Measurements from ENCODE around the gene POC1A.

The POC1A gene

GRCh38 chr3:52092271-52092660 is 62.0 kb downstream of the POC1A start:
- H3K27ac ChIP-seq (ENCODE audit: extremely low read depth, low read depth, low read length): no peak overlapping the region
- POLR2A ChIA-PET: no interaction called here
- H3K4me3 ChIP-seq (ENCODE audit: low read depth, low read length): no peak overlapping the region
- no peaks in the 10 kb centered on the region for H3K4me1 ChIP-seq (ENCODE audit: control insufficient read depth, insufficient read depth, low read length)
- peaks cover 0 to 57% of the 10 kb centered on the region in 2 experiments; a peak in 1 of 3 replicates for H3K36me3 ChIP-seq (ENCODE audit: control insufficient read depth in 2 of 2, insufficient read depth in 1 of 2, low read length in 2 of 2)
- CTCF ChIA-PET: no interaction called here
- no peaks in the 10 kb centered on the region for H3K9me3 ChIP-seq (ENCODE audit: control insufficient read depth, insufficient read depth, low read depth, low read length)
- TF ChIP-seq ZNF211 (tag by site-specific recombination; IDR thresholded peaks at IDR 0.05; ENCODE audit: low read depth) (no peak), ZNF202 (tag by site-specific recombination; IDR thresholded peaks at IDR 0.05; ENCODE audit: borderline replicate concordance) (no peak), ZNF23 (tag by site-specific recombination; IDR thresholded peaks at IDR 0.05; ENCODE audit: borderline replicate concordance) (no peak), KLF1 (tag by site-specific recombination; IDR thresholded peaks at IDR 0.05) (no peak), ZNF530 (tag by site-specific recombination; IDR thresholded peaks at IDR 0.05; ENCODE audit: low read depth) (no peak), ZNF133 (tag by site-specific recombination; IDR thresholded peaks at IDR 0.05) (no peak), ZNF529 (tag by site-specific recombination; IDR thresholded peaks at IDR 0.05; ENCODE audit: insufficient replicate concordance) (no peak), ZNF521 (tag by site-specific recombination; IDR thresholded peaks at IDR 0.05) (no peak), ZNF416 (tag by site-specific recombination; IDR thresholded peaks at IDR 0.05) (no peak), OSR2 (tag by site-specific recombination; IDR thresholded peaks at IDR 0.05) (no peak), ZNF324 (tag by site-specific recombination; IDR thresholded peaks at IDR 0.05) (no peak), ZBTB26 (tag by site-specific recombination; optimal IDR thresholded peaks at IDR 0.05) (no peak), ZNF138 (tag by site-specific recombination; IDR thresholded peaks at IDR 0.05; ENCODE audit: borderline replicate concordance) (no peak)
- TF ChIP-seq, protein P1, sequence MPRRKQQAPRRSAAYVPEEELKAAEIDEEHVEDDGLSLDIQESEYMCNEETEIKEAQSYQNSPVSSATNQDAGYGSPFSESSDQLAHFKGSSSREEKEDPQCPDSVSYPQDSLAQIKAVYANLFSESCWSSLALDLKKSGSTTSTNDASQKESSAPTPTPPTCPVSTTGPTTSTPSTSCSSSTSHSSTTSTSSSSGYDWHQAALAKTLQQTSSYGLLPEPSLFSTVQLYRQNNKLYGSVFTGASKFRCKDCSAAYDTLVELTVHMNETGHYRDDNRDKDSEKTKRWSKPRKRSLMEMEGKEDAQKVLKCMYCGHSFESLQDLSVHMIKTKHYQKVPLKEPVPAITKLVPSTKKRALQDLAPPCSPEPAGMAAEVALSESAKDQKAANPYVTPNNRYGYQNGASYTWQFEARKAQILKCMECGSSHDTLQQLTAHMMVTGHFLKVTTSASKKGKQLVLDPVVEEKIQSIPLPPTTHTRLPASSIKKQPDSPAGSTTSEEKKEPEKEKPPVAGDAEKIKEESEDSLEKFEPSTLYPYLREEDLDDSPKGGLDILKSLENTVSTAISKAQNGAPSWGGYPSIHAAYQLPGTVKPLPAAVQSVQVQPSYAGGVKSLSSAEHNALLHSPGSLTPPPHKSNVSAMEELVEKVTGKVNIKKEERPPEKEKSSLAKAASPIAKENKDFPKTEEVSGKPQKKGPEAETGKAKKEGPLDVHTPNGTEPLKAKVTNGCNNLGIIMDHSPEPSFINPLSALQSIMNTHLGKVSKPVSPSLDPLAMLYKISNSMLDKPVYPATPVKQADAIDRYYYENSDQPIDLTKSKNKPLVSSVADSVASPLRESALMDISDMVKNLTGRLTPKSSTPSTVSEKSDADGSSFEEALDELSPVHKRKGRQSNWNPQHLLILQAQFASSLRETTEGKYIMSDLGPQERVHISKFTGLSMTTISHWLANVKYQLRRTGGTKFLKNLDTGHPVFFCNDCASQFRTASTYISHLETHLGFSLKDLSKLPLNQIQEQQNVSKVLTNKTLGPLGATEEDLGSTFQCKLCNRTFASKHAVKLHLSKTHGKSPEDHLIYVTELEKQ (tag by site-specific recombination; IDR thresholded peaks at IDR 0.05; ENCODE audit: borderline replicate concordance): no peak
- TF ChIP-seq, protein P2, sequence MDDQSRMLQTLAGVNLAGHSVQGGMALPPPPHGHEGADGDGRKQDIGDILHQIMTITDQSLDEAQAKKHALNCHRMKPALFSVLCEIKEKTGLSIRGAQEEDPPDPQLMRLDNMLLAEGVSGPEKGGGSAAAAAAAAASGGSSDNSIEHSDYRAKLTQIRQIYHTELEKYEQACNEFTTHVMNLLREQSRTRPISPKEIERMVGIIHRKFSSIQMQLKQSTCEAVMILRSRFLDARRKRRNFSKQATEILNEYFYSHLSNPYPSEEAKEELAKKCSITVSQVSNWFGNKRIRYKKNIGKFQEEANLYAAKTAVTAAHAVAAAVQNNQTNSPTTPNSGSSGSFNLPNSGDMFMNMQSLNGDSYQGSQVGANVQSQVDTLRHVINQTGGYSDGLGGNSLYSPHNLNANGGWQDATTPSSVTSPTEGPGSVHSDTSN (CRISPR knock-in tag; IDR thresholded peaks at IDR 0.05): no peak

GRCh38 chr3:52091586-52092270 is 62.5 kb downstream of the POC1A start:
- no peak overlapping the region for H3K27ac ChIP-seq (ENCODE audit: extremely low read depth, low read depth, low read length)
- H3K4me1 ChIP-seq (ENCODE audit: control insufficient read depth, insufficient read depth, low read length): no peaks in the 10 kb centered on the region
- ChIA-PET POLR2A (no interaction called here), CTCF (interaction anchor here (1.0 kb wide), 1 partner anchor 9 kb away, joined by 3 read pairs; no protein-coding TSS in a partner anchor)
- H3K4me3 ChIP-seq (ENCODE audit: low read depth, low read length): no peak overlapping the region
- H3K36me3 ChIP-seq (ENCODE audit: control insufficient read depth in 2 of 2, insufficient read depth in 1 of 2, low read length in 2 of 2): peaks cover 0 to 52% of the 10 kb centered on the region in 2 experiments; a peak in 1 of 3 replicates
- no peaks in the 10 kb centered on the region for H3K9me3 ChIP-seq (ENCODE audit: control insufficient read depth, insufficient read depth, low read depth, low read length)
- TF ChIP-seq ZNF544 (tag by site-specific recombination; IDR thresholded peaks at IDR 0.05) (no peak), ZFP37 (tag by site-specific recombination; IDR thresholded peaks at IDR 0.05) (no peak), ZNF677 (tag by site-specific recombination; IDR thresholded peaks at IDR 0.05) (no peak), ZSCAN23 (tag by site-specific recombination; IDR thresholded peaks at IDR 0.05) (no peak), BCL6B (tag by site-specific recombination; IDR thresholded peaks at IDR 0.05) (no peak), ZNF510 (tag by site-specific recombination; IDR thresholded peaks at IDR 0.05; ENCODE audit: insufficient replicate concordance) (no peak), ZSCAN5A (tag by site-specific recombination; IDR thresholded peaks at IDR 0.05) (no peak), ZBTB49 (tag by site-specific recombination; IDR thresholded peaks at IDR 0.05; ENCODE audit: low read depth) (no peak), EGR2 (tag by site-specific recombination; IDR thresholded peaks at IDR 0.05; ENCODE audit: low read depth) (no peak)

All from HEK293 (cell line).